GM19239 (cell line): ENCODE measurements around the gene TFPI2.

ENCODE experiments used
- DNase-seq: peaks from one replicate; pipeline ENCODE4 v3.0.0; 2011; ENCODE audit warnings: low spot score; ENCODE audit not compliant: insufficient read length
- FAIRE-seq: peaks from 2 replicates; lab custom pipeline; 2011; peaks lifted over from hg19 to GRCh38; lab: Jason Lieb, UNC

Gene TFPI2

GRCh38 chr7:93910076-93910994, 19.8 kb upstream of the TFPI2 start:
- DNase-seq (no peak), FAIRE-seq (no peak)

- no peak for FAIRE-seq
- no peak for DNase-seq
Measured at GRCh38 chr7:93906267-93906666, 15.7 kb upstream of the TFPI2 start, which contains the start of gene GNGT1. GNGT1 (plus strand) TSS chr7:93906567; CDS start chr7:93906747, 180 bp downstream.

DNA sequence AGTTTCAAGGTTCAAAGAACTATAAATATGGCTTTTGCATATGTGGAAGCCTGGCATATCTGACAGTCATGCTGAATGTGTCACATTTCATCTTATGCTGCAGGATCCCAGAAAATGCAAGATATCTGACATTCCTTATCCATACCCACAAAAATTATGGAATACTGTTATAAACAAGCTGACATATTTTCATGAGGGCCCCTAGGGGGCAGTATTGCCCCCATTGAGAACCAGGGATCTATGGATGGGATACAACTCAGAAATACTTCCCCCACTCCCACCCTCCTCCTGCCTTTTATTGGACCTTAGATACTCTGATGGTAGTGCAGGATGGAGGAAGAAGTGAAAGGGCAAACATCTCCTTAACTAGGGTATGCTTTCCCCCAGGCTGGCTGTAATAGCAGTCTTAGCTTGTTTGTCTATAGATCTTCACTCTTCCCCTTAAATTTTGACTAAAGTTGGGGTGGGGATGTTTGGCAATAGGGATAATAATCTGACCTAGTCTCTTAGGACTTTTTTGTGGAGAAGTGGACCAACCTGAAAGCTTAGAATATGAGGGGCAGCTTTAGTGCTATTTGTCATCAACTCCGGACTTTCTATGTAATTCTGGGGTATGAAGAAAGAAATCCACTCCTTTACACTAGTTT, 12.3 kb upstream of the TFPI2 start:
- FAIRE-seq: no peak

GRCh38 chr7:93897680-93898079, 7.1 kb upstream of the TFPI2 start:
- no peak for FAIRE-seq
- no peak for DNase-seq

More for the DNA sequence above, 12.3 kb upstream of the TFPI2 start:
- no peak for DNase-seq

GRCh38 chr7:93895859-93896600, 5.5 kb upstream of the TFPI2 start:
- no peak for DNase-seq
- FAIRE-seq: no peak

DNA sequence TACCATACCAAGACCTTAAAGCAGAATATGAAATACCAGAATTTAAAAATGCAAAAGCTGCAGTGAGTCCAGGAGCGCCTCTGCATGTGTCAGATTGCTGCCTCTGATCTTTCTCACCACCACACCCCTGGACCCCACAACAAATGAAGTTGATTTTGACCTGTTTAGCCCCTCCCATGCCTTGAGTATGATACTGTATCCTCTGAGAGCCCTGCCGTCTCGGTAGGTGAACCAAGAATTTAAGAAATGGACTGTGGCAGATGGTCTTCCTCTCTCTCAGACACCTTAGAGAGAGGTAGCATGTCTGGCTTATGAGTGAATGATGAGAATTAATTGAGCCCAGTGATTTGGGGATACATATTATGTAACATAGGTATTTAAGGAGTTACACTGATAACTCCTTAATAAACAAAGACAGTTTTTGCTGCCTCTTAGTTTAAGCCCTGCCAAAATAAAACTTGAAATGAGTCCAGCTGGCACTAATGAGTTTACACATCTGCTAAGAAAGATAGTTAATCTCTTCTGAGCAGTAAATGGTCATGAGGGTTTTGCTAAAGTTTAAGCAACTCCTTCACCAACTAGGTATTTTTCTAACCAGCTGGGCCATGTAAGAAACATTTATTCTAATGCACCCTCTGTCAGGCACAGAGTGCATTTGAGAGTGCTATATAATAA, 4.5 kb upstream of the TFPI2 start:
- DNase-seq (no peak), FAIRE-seq (no peak)

DNA sequence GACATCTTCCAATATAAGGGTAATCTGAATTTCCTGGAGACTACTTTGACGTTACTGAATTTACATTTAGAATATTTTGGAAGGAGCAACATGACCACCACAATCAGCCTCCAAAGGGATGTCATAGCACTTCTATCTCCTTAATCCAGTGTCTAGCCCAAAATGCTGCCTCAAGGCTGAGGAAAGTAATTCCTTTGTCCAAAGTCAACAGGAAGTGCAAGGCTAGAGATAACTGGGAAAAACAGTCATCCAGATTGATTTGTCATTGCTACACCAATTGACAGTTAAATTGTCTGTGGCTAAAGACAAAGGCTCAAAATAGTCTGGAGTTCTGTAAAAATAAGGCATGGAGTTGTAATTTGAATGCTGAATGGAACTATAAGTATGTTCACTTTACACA, 3.9 kb upstream of the TFPI2 start:
- no peak for FAIRE-seq

GRCh38 chr7:93890041-93890463, 501 bp downstream of the TFPI2 start:
- no peak for DNase-seq
- peak; percentile 18 for FAIRE-seq

More for the DNA sequence above, 3.9 kb upstream of the TFPI2 start:
- DNase-seq: no peak

GRCh38 chr7:93889261-93889660, 1.3 kb downstream of the TFPI2 start:
- no peak for FAIRE-seq
- no peak for DNase-seq

- no peak for DNase-seq
- FAIRE-seq: no peak
Measured at GRCh38 chr7:93884541-93884940, 6.0 kb downstream of the TFPI2 start.

- no peak for FAIRE-seq
- no peak for DNase-seq
Measured at GRCh38 chr7:93883917-93884345, 6.6 kb downstream of the TFPI2 start.

DNA sequence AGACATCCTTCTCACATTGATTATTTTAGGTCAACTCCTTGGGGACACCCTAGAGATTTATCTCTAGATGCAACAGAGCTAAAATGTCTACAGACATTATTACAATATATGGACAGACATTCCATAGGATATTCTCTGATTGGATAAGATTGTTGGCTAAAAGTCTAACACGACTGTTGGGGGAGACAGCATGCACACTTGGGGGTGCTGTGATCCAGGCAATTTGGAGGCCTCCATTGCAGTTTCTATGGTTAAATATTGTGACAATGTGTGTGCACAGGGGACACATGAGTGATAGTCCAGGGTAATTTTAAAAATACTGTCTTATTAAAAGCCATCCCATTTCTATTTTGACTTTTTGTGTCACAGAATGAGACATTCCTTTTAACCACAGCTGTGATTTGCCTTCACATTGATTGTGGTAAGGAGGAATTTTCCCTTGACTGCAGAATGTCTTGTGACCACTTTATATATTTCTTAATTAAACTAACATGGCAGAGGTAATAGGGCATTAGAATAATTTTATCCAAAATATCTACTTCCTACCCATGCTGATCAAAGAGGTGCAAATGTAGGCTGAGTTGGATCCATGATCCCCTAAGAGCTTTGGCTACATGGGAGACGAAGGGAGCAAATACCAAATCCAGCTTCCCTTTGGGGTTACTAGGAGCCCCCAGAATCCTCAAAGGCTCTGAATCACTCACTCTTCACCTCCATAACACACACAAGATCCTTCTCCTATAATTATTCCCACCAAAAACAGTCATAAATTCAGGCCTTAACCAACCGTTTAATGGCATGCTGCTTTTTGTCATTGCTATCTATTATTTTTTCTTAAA, 7.3 kb downstream of the TFPI2 start:
- FAIRE-seq (no peak), DNase-seq (no peak)

- DNase-seq (no peak), FAIRE-seq (no peak)
Measured at GRCh38 chr7:93882468-93882867, 8.1 kb downstream of the TFPI2 start.

GRCh38 chr7:93879356-93879755, 11.2 kb downstream of the TFPI2 start:
- FAIRE-seq (no peak), DNase-seq (no peak)

- no peak for FAIRE-seq
- DNase-seq: no peak
Measured at GRCh38 chr7:93877742-93878141, 12.8 kb downstream of the TFPI2 start.

DNA sequence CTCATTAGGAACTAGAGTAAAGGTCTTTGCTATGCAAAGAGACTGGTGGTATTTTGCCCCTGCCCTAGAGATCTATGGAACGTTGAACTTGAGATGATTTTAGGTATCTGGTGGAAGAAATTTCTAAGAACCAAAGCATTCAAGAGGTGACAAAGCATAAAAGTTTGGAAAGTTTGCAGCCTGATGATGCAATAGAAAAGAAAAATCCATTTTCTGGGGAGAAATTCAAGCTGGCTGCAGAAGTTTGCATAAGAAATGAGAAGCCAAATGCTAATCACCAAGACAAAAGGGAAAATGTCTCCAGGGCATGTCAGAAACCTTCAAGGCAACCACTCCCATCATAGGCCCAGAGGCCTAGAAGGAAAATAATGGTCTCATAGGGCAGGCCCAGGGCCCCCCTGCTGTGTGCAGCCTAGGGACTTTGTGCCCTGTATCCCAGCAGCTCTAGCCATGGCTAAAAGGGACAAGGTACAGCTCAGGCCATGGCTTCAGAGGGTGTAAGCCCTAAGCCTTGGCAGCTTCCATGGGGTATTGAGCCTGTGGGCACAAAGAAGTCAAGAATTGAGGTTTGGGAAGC, 16.5 kb downstream of the TFPI2 start:
- no peak for DNase-seq

GRCh38 chr7:93866886-93867285, 23.7 kb downstream of the TFPI2 start:
- FAIRE-seq: no peak

More for the DNA sequence above, 16.5 kb downstream of the TFPI2 start:
- FAIRE-seq: no peak

DNA sequence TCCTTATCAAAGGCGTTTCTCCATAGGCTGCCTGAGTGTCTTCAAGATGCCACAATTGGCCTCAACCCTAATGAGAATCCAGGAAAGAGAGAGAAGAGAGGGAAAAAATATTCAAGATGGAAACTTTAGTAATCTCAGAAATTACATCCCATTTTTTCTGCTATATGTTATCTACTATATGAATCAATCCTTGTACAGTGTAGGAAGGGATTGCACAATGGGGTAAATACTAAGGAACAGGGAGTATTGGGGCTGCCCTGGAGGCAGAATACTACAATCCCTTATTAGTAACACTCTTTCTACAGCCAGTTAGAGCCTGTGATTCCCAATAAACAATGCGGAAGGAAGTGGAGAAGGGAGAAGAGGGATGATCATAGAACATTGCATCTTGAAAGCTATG, 27.9 kb downstream of the TFPI2 start:
- FAIRE-seq (no peak), DNase-seq (no peak)

More at GRCh38 chr7:93866886-93867285, 23.7 kb downstream of the TFPI2 start:
- DNase-seq: no peak
